ENCODE measurements around the gene KDM2A.

GRCh38 chr11:67286621-67287333 is 167.7 kb downstream of the KDM2A start:
- TF ChIP-seq POLR2A (IDR thresholded peaks at IDR 0.05; ENCODE audit: low read depth, low read length) (peak; percentile 7; the same call in 1 of the 2 replicates), POLR2AphosphoS5 (IDR thresholded peaks at IDR 0.05; ENCODE audit: low read depth, low read length) (no peak; the same call in 1 of the 2 replicates)
